Measurements from ENCODE around the gene CLUH. TPM values are rescaled to one million over a fixed set of nuclear protein-coding genes. Genes with fewer than 3 reads are reported as not detected.

Gene CLUH
- total and polyA plus RNA-seq, 12 donors, result 55.6 to 198 (median 167) TPM

DNA sequence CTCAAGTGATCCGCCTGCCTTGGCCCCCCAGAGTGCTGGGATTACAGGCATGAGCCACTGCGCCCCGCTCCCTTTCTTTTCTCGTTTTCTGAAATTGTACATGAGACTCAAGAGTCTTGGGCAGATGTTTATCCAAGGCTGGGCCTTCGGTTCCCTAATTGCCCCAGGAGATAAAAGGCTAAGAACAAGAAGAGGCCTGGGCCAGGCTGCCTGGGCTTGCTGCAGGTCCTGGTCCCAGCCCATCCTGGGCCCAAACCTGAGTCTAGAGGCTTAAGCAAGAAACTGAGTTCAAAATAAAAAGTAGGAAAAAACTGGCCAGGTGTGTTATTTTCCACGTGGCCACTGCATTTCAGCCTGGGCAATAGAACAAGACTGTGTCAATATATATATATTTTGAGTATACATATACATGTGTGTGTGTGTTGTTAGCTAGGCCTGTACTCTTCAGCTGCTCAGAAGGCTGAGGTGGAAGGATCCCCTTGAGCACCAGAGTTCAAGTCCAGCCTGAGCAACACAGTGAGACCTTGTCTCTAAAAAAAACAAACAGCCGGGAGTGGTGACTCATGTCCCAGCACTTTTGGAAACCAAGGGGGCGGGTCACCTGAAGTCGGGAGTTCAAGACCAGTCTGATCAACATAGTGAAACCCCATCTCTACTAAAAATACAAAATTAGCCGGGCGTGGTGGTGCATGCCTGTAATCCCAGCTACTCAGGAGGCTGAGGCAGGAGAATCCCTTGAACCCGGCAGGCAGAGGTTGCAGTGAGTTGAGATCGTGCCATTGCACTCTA, 6.8 kb upstream of the CLUH start:
- H3K36me3 ChIP-seq, result peaks cover 0 to 5% (median 0%) of the 10 kb centered on the region in 9 donors
- H3K4me1 ChIP-seq, result peaks cover 0 to 10% (median 0%) of the 10 kb centered on the region in 9 donors
- intact Hi-C loops (cut with DNase I), result no loop called here
- H3K27ac ChIP-seq, result no peak overlapping the region
- H3K27me3 ChIP-seq, result peaks cover 0 to 4% (median 0%) of the 10 kb centered on the region in 7 donors
- H3K9me3 ChIP-seq, result no peaks in the 10 kb centered on the region
- TF ChIP-seq, protein P1, sequence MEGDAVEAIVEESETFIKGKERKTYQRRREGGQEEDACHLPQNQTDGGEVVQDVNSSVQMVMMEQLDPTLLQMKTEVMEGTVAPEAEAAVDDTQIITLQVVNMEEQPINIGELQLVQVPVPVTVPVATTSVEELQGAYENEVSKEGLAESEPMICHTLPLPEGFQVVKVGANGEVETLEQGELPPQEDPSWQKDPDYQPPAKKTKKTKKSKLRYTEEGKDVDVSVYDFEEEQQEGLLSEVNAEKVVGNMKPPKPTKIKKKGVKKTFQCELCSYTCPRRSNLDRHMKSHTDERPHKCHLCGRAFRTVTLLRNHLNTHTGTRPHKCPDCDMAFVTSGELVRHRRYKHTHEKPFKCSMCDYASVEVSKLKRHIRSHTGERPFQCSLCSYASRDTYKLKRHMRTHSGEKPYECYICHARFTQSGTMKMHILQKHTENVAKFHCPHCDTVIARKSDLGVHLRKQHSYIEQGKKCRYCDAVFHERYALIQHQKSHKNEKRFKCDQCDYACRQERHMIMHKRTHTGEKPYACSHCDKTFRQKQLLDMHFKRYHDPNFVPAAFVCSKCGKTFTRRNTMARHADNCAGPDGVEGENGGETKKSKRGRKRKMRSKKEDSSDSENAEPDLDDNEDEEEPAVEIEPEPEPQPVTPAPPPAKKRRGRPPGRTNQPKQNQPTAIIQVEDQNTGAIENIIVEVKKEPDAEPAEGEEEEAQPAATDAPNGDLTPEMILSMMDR (IDR thresholded peaks at IDR 0.05), result no peak
- DNase-seq, result no peak
- no peak overlapping the region for H3K4me3 ChIP-seq
- 75 to 80% methylated on average over 13 of the region's 13 CpGs for WGBS, 2 donors
- no peak for ATAC-seq

DNA sequence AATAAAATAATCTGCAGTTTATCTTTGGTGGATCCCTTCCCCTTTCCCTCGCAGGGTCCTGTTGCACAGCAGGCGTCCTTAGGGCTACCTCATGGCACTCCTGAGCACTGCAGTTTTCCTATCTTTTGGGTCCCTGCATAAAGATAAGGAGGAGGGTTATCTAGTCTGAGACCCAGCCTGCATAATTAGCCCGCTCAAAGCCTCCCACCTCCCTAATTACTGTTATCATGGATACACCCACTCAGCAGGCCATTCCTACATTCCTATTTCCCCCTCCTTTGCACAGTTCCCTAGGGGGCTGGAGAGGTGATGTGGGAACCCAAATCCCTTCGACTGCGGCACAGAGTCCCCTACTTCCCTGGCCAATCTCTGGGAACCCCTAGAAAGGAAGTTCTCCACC, 5.1 kb upstream of the CLUH start:
- Histone ChIP-seq H3K27ac (no peak overlapping the region), H3K27me3 (no peaks in the 10 kb centered on the region), H3K4me3 (no peak overlapping the region), H3K4me1 (peaks cover 4 to 23% (median 14%) of the 10 kb centered on the region in 9 donors), H3K9me3 (no peaks in the 10 kb centered on the region), H3K36me3 (peaks cover 0 to 5% (median 0%) of the 10 kb centered on the region in 9 donors)
- TF ChIP-seq, protein P1 (IDR thresholded peaks at IDR 0.05), result no peak
- intact Hi-C loops (cut with DNase I), result no loop called here
- no peak for ATAC-seq
- no peak for DNase-seq
- 68 to 70% methylated on average over 5 of the region's 5 CpGs for WGBS, 2 donors

DNA sequence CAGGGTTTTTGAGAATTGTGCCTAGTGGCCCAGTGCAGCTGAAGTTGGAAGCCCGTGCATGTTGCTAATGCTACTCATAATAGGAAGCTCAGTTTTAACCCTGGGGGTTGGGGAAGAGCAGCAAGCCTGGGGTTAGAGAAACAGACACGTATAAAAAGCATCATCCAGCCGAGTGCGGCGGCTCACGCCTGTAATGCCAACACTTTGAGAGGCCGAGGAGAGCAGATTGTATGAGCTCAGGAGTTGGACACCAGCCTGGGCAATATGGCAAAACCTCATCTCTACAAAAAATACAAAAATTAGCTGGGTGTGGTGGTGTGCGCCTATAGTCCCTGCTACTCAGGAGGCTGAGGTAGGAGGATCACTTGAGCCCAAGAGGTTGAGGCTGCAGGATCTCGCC, 2.3 kb upstream of the CLUH start:
- 90% methylated on average over 9 of the region's 9 CpGs for WGBS, 2 donors
- no peak for DNase-seq
- Histone ChIP-seq H3K9me3 (no peaks in the 10 kb centered on the region), H3K27me3 (no peaks in the 10 kb centered on the region), H3K4me1 (peaks cover 13 to 44% (median 36%) of the 10 kb centered on the region in 9 donors), H3K36me3 (peaks cover 0 to 5% (median 0%) of the 10 kb centered on the region in 9 donors), H3K4me3 (peak overlapping the region in 1 of 10 donors; percentile 98), H3K27ac (no peak overlapping the region)
- intact Hi-C loops (cut with DNase I), result no loop called here
- TF ChIP-seq, protein P1 (IDR thresholded peaks at IDR 0.05), result no peak
- ATAC-seq, result no peak

DNA sequence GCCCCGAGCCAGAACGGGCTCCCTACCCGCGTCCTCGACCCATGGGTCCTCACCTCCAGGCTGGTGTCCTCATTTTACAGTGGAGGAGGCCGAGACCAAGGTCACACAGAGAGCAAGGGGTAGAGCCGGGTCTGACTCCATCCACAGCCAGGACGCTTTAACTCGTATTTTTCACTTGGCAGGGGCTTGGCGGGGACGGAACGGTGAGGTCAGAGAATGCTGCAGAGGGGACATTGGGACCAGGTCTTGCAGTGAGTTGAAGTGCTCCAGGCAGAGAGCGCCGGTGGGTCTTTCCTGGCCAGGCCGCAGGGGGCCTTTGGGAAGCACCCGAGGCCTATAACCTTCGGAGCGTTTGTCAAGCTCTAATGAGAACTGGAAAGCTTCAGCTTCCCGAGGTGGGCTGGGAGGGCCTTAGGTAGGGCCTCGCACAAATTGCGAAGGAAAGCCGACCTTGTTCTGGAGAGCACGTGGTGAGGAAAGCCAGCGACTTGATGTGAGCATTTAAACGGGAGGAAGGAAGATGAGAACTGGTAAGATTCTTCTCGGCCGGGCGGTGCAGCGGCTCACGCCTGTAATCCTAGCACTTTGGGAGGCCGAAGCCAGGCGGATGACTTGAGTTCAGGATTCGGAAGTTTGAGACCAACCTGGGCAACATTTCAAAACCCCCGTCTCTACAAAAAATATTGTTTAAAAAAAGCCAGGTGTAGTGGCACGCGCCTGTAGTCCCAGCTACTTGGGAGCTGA, 908 bp upstream of the CLUH start:
- TF ChIP-seq, protein P1 (IDR thresholded peaks at IDR 0.05), result no peak
- peaks cover 0 to 5% (median 0%) of the 10 kb centered on the region in 9 donors for H3K36me3 ChIP-seq
- H3K9me3 ChIP-seq, result no peaks in the 10 kb centered on the region
- peak overlapping the region; percentile 78 to 99 (median 92) for H3K27ac ChIP-seq
- no peak for DNase-seq
- peak overlapping the region; percentile 80 to 99 (median 93) for H3K4me3 ChIP-seq
- peaks cover 19 to 57% (median 48%) of the 10 kb centered on the region in 9 donors for H3K4me1 ChIP-seq
- H3K27me3 ChIP-seq, result no peaks in the 10 kb centered on the region
- WGBS, 2 donors, result 43 to 44% methylated on average over 36 of the region's 36 CpGs
- ATAC-seq, result peak in 7 of 8 donors; percentile 1 to 12 (median 4)
- intact Hi-C loops (cut with DNase I), result no loop called here
